WTC11 (cell line): Measurements from ENCODE around the gene ENG. TPM values are rescaled to one million over a fixed set of nuclear protein-coding genes. Genes with fewer than 3 reads are reported as not detected.

Experiments used
- ATAC-seq: fragments of 200-7000 bp; cut with Tn5 transposase; 2 replicates; pipeline ENCODE4 v1.10.0; 2021; ENCODE audit warnings: mild to moderate bottlenecking, moderate library complexity
- CTCF ChIA-PET: fragments of 300-600 bp; sonication (Branson Sonifier 250); formaldehyde crosslinking; loops from one replicate; lab custom pipeline; 2021; ENCODE audit warnings: antibody characterized with exemption; lab: Charles Lee
- POLR2A ChIA-PET: fragments of 350-600 bp; sonication (Branson Sonifier 250); formaldehyde crosslinking; loops from one replicate; lab custom pipeline; 2021; ENCODE audit warnings: antibody characterized with exemption; lab: Charles Lee
- DNase-seq: peaks from one replicate; pipeline ENCODE4 v3.0.0; 2021; ENCODE audit warnings: low spot score
- H3K27ac Mint-ChIP-seq: 2 replicates; pipeline ENCODE4 v1.8.0; 2021; ENCODE audit warnings: mixed read lengths
- H3K27me3 Mint-ChIP-seq: 2 replicates; pipeline ENCODE4 v1.8.0; 2021; ENCODE audit warnings: low read depth, mild to moderate bottlenecking, moderate library complexity, mixed read lengths
- H3K36me3 Mint-ChIP-seq: 2 replicates; pipeline ENCODE4 v1.8.0; 2021; ENCODE audit warnings: mixed read lengths
- H3K4me1 Mint-ChIP-seq: 2 replicates; pipeline ENCODE4 v1.8.0; 2022; ENCODE audit warnings: mixed read lengths
- H3K4me3 Mint-ChIP-seq: 2 replicates; pipeline ENCODE4 v1.8.0; 2021; ENCODE audit warnings: mild to moderate bottlenecking, moderate library complexity, mixed read lengths
- H3K9me3 Mint-ChIP-seq: 2 replicates; pipeline ENCODE4 v1.8.0; 2021; ENCODE audit warnings: mixed read lengths
- CREB1 ChIP-seq: sonication (generic); formaldehyde crosslinking; IDR thresholded peaks from 2 replicates; pipeline ENCODE4 v1.8.0; 2023; ENCODE audit warnings: mild to moderate bottlenecking, missing genetic modification reagents
- EMX1 ChIP-seq: fragments of 250-450 bp; sonication (Bioruptor Pico); IDR thresholded peaks from 2 replicates; pipeline ENCODE4 v1.8.0; 2021; ENCODE audit warnings: mild to moderate bottlenecking
- ESRRA ChIP-seq: sonication (generic); formaldehyde crosslinking; IDR thresholded peaks from 2 replicates; pipeline ENCODE4 v1.8.1; 2022; ENCODE audit warnings: mild to moderate bottlenecking, missing genetic modification reagents, borderline replicate concordance
- FOXP1 ChIP-seq: sonication (generic); formaldehyde crosslinking; IDR thresholded peaks from 2 replicates; pipeline ENCODE4 v1.8.0; 2022; ENCODE audit warnings: missing genetic modification reagents, mild to moderate bottlenecking, moderate library complexity, borderline replicate concordance
- GABPB1 ChIP-seq: sonication (generic); formaldehyde crosslinking; IDR thresholded peaks from 2 replicates; pipeline ENCODE4 v1.8.1; 2023; ENCODE audit warnings: mild to moderate bottlenecking, missing genetic modification reagents
- HMGA2 ChIP-seq: fragments of 250-450 bp; sonication (Bioruptor Pico); IDR thresholded peaks from 2 replicates; pipeline ENCODE4 v1.4.0; 2021; ENCODE audit warnings: mild to moderate bottlenecking, moderate library complexity
- JUN ChIP-seq: sonication (generic); formaldehyde crosslinking; IDR thresholded peaks from 2 replicates; pipeline ENCODE4 v1.8.0; 2023; ENCODE audit warnings: mild to moderate bottlenecking, missing genetic modification reagents
- KAT7 ChIP-seq: sonication (generic); formaldehyde crosslinking; IDR thresholded peaks from 2 replicates; pipeline ENCODE4 v1.8.1; 2023; ENCODE audit warnings: missing genetic modification reagents, mild to moderate bottlenecking, borderline replicate concordance
- MYBL2 ChIP-seq: sonication (generic); formaldehyde crosslinking; IDR thresholded peaks from 2 replicates; pipeline ENCODE4 v1.8.1; 2023; ENCODE audit warnings: mild to moderate bottlenecking, moderate library complexity, missing genetic modification reagents
- NFYB ChIP-seq: sonication (generic); formaldehyde crosslinking; conservative IDR thresholded peaks from 2 replicates; pipeline ENCODE4 v1.8.0; 2022; ENCODE audit warnings: low read depth, missing genetic modification reagents
- OVOL2 ChIP-seq: fragments of 250-450 bp; sonication (Bioruptor Pico); IDR thresholded peaks from 2 replicates; pipeline ENCODE4 v1.9.0; 2021; ENCODE audit warnings: mild to moderate bottlenecking, borderline replicate concordance
- PRRX2 ChIP-seq: fragments of 250-450 bp; sonication (Bioruptor Pico); IDR thresholded peaks from 2 replicates; pipeline ENCODE4 v1.8.0; 2021; ENCODE audit warnings: mild to moderate bottlenecking
- SMAD4 ChIP-seq: sonication (generic); formaldehyde crosslinking; IDR thresholded peaks from 2 replicates; pipeline ENCODE4 v1.8.0; 2022; ENCODE audit warnings: mild to moderate bottlenecking, missing genetic modification reagents
- ZNF121 ChIP-seq: sonication (generic); formaldehyde crosslinking; IDR thresholded peaks from 2 replicates; pipeline ENCODE4 v1.8.0; 2023; ENCODE audit warnings: missing genetic modification reagents
- ZNF138 ChIP-seq: sonication (generic); formaldehyde crosslinking; conservative IDR thresholded peaks from 2 replicates; pipeline ENCODE4 v1.8.1; 2022; ENCODE audit warnings: mild to moderate bottlenecking, moderate library complexity, missing genetic modification reagents
- ZNF263 ChIP-seq: sonication (generic); formaldehyde crosslinking; IDR thresholded peaks from 2 replicates; pipeline ENCODE4 v1.8.1; 2022; ENCODE audit warnings: low read depth, mild to moderate bottlenecking, moderate library complexity, missing genetic modification reagents
- ZNF416 ChIP-seq: fragments of 250-450 bp; sonication (Bioruptor Pico); IDR thresholded peaks from 2 replicates; pipeline ENCODE4 v1.9.0; 2021; ENCODE audit warnings: mild to moderate bottlenecking, inconsistent platforms
- ZNF423 ChIP-seq: fragments of 250-450 bp; sonication (Bioruptor Pico); IDR thresholded peaks from 2 replicates; pipeline ENCODE4 v2.1.2; 2022; ENCODE audit warnings: mild to moderate bottlenecking, moderate library complexity
- total RNA-seq: library from RNA; stranded (reverse); gene quantifications from 3 replicates; pipeline ENCODE4 v1.2.3, GENCODE V29; 2021
- TF ChIP-seq, protein P1 (sequence below): sonication (generic); formaldehyde crosslinking; IDR thresholded peaks from 2 replicates; pipeline ENCODE4 v1.8.1; 2023; ENCODE audit warnings: mild to moderate bottlenecking, missing genetic modification reagents
- TF ChIP-seq, protein P2 (sequence below): fragments of 200-600 bp; IDR thresholded peaks from 2 replicates; pipeline ENCODE4 v1.8.0; 2022; ENCODE audit warnings: antibody characterized with exemption
- TF ChIP-seq, protein P3 (sequence below): sonication (generic); formaldehyde crosslinking; IDR thresholded peaks from 2 replicates; pipeline ENCODE4 v1.8.1; 2022; ENCODE audit warnings: mild to moderate bottlenecking, missing genetic modification reagents, moderate library complexity, borderline replicate concordance
- TF ChIP-seq, protein P4 (sequence below): sonication (generic); formaldehyde crosslinking; IDR thresholded peaks from 2 replicates; pipeline ENCODE4 v1.8.1; 2023; ENCODE audit warnings: mild to moderate bottlenecking, missing genetic modification reagents, borderline replicate concordance
- TF ChIP-seq, protein P5 (sequence below): sonication (generic); formaldehyde crosslinking; conservative IDR thresholded peaks from 2 replicates; pipeline ENCODE4 v1.8.1; 2023; ENCODE audit warnings: mild to moderate bottlenecking, low read depth, missing genetic modification reagents, moderate library complexity

The ENG gene
- total RNA-seq, 1 experiment from 2014 or later, result 4.4 TPM

DNA sequence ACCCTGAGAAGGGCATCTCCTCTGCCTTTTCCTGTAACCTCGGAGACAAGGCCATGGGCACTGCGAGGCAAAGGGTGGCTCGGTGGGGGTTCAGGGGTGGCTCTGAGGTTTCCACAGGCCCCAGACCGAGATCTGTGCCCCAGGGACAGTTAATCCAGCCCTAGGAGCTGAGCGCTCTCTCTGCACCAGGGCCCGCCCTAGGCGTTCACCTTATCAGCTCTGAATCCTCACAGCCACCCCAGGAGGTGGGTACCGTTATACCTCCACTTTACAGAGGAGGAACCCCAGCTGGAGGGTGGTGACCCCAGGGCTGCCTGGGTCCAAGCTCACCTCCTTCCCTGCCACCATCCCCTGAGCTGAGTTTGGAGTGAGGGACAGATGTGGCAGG lies 2.3 kb upstream of the ENG start:
- peaks cover 7% of the 10 kb centered on the region; the same call in 1 of the 2 replicates for H3K4me1 Mint-ChIP-seq

DNA sequence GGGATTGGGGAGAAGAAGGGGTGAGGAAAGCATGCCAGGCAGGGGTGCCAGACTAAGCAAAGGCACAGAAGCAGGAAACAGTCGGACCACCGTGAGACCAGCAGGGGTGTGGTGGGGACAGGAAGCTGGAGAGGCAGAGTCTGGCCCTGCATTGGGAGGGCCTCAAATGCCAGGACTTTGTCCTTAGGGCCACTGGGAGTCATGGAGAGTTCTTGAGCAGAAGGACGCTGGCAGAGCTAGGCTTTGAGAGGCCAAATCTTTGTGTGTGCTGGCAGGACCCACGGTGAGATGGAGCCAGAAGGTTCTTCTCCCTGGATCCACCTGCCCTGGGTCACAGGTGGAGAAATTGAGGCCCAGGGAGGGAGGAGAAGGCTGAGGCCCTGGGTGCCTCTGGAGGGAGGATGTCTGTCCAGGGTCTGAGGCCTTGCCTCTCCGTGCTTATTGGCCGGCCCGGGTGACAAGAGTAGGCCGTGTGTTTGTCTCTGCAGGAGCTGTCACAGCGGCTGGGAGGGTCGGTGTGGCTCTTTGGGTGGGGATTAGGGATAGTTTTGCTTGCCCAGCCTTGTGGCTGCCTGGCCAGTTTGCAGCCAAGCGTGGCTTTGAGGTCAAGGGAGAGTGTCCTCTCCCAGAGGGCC lies 1.8 kb upstream of the ENG start:
- POLR2A ChIA-PET, result no interaction called here
- H3K36me3 Mint-ChIP-seq, result no peaks in the 10 kb centered on the region
- CTCF ChIA-PET, result interaction anchor here (1.7 to 8.1 kb wide), 2 partner anchors 13 to 30 kb away, joined by 7 to 79 read pairs; no protein-coding TSS in a partner anchor
- no peak for ATAC-seq
- H3K27me3 Mint-ChIP-seq, result no peaks in the 10 kb centered on the region
- peaks cover 7% of the 10 kb centered on the region; the same call in 1 of the 2 replicates for H3K4me1 Mint-ChIP-seq
- no peak for DNase-seq
- H3K9me3 Mint-ChIP-seq, result no peaks in the 10 kb centered on the region
- no peak overlapping the region for H3K27ac Mint-ChIP-seq
- no peak overlapping the region for H3K4me3 Mint-ChIP-seq
- TF ChIP-seq, protein P1, sequence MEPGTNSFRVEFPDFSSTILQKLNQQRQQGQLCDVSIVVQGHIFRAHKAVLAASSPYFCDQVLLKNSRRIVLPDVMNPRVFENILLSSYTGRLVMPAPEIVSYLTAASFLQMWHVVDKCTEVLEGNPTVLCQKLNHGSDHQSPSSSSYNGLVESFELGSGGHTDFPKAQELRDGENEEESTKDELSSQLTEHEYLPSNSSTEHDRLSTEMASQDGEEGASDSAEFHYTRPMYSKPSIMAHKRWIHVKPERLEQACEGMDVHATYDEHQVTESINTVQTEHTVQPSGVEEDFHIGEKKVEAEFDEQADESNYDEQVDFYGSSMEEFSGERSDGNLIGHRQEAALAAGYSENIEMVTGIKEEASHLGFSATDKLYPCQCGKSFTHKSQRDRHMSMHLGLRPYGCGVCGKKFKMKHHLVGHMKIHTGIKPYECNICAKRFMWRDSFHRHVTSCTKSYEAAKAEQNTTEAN (CRISPR knock-in tag), result no peak
- TF ChIP-seq EMX1 (CRISPR knock-in tag) (no peak), ZNF121 (CRISPR knock-in tag) (no peak), PRRX2 (no peak), ZNF263 (CRISPR knock-in tag) (no peak), ZNF138 (no peak), HMGA2 (CRISPR knock-in tag) (no peak), GABPB1 (CRISPR knock-in tag) (no peak), NFYB (CRISPR knock-in tag) (no peak), OVOL2 (no peak), ESRRA (no peak), MYBL2 (CRISPR knock-in tag) (no peak), KAT7 (no peak), JUN (CRISPR knock-in tag) (no peak)
- TF ChIP-seq, protein P2, sequence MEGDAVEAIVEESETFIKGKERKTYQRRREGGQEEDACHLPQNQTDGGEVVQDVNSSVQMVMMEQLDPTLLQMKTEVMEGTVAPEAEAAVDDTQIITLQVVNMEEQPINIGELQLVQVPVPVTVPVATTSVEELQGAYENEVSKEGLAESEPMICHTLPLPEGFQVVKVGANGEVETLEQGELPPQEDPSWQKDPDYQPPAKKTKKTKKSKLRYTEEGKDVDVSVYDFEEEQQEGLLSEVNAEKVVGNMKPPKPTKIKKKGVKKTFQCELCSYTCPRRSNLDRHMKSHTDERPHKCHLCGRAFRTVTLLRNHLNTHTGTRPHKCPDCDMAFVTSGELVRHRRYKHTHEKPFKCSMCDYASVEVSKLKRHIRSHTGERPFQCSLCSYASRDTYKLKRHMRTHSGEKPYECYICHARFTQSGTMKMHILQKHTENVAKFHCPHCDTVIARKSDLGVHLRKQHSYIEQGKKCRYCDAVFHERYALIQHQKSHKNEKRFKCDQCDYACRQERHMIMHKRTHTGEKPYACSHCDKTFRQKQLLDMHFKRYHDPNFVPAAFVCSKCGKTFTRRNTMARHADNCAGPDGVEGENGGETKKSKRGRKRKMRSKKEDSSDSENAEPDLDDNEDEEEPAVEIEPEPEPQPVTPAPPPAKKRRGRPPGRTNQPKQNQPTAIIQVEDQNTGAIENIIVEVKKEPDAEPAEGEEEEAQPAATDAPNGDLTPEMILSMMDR, result no peak
- TF ChIP-seq, protein P3, sequence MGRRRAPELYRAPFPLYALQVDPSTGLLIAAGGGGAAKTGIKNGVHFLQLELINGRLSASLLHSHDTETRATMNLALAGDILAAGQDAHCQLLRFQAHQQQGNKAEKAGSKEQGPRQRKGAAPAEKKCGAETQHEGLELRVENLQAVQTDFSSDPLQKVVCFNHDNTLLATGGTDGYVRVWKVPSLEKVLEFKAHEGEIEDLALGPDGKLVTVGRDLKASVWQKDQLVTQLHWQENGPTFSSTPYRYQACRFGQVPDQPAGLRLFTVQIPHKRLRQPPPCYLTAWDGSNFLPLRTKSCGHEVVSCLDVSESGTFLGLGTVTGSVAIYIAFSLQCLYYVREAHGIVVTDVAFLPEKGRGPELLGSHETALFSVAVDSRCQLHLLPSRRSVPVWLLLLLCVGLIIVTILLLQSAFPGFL (CRISPR knock-in tag), result no peak

More for the DNA sequence above, 2.3 kb upstream of the ENG start:
- CTCF ChIA-PET, result interaction anchor here (1.7 to 8.1 kb wide), 2 partner anchors 12 to 30 kb away, joined by 7 to 79 read pairs; no protein-coding TSS in a partner anchor
- Mint-ChIP-seq H3K27me3 (no peaks in the 10 kb centered on the region), H3K4me3 (no peak overlapping the region), H3K9me3 (no peaks in the 10 kb centered on the region), H3K27ac (no peak overlapping the region), H3K36me3 (no peaks in the 10 kb centered on the region)
- ATAC-seq (no peak), DNase-seq (no peak)
- TF ChIP-seq ZNF416 (CRISPR knock-in tag) (no peak), FOXP1 (no peak), ZNF423 (CRISPR knock-in tag) (no peak), SMAD4 (no peak), HMGA2 (CRISPR knock-in tag) (no peak), CREB1 (CRISPR knock-in tag) (no peak)
- TF ChIP-seq, protein P4, sequence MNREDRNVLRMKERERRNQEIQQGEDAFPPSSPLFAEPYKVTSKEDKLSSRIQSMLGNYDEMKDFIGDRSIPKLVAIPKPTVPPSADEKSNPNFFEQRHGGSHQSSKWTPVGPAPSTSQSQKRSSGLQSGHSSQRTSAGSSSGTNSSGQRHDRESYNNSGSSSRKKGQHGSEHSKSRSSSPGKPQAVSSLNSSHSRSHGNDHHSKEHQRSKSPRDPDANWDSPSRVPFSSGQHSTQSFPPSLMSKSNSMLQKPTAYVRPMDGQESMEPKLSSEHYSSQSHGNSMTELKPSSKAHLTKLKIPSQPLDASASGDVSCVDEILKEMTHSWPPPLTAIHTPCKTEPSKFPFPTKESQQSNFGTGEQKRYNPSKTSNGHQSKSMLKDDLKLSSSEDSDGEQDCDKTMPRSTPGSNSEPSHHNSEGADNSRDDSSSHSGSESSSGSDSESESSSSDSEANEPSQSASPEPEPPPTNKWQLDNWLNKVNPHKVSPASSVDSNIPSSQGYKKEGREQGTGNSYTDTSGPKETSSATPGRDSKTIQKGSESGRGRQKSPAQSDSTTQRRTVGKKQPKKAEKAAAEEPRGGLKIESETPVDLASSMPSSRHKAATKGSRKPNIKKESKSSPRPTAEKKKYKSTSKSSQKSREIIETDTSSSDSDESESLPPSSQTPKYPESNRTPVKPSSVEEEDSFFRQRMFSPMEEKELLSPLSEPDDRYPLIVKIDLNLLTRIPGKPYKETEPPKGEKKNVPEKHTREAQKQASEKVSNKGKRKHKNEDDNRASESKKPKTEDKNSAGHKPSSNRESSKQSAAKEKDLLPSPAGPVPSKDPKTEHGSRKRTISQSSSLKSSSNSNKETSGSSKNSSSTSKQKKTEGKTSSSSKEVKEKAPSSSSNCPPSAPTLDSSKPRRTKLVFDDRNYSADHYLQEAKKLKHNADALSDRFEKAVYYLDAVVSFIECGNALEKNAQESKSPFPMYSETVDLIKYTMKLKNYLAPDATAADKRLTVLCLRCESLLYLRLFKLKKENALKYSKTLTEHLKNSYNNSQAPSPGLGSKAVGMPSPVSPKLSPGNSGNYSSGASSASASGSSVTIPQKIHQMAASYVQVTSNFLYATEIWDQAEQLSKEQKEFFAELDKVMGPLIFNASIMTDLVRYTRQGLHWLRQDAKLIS (CRISPR knock-in tag), result no peak
- TF ChIP-seq, protein P5, sequence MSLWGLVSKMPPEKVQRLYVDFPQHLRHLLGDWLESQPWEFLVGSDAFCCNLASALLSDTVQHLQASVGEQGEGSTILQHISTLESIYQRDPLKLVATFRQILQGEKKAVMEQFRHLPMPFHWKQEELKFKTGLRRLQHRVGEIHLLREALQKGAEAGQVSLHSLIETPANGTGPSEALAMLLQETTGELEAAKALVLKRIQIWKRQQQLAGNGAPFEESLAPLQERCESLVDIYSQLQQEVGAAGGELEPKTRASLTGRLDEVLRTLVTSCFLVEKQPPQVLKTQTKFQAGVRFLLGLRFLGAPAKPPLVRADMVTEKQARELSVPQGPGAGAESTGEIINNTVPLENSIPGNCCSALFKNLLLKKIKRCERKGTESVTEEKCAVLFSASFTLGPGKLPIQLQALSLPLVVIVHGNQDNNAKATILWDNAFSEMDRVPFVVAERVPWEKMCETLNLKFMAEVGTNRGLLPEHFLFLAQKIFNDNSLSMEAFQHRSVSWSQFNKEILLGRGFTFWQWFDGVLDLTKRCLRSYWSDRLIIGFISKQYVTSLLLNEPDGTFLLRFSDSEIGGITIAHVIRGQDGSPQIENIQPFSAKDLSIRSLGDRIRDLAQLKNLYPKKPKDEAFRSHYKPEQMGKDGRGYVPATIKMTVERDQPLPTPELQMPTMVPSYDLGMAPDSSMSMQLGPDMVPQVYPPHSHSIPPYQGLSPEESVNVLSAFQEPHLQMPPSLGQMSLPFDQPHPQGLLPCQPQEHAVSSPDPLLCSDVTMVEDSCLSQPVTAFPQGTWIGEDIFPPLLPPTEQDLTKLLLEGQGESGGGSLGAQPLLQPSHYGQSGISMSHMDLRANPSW (CRISPR knock-in tag), result no peak
- POLR2A ChIA-PET, result no interaction called here
